GM20000 (cell line): ENCODE measurements around the gene CACNA2D1.

Experiments used
- DNase-seq: peaks from one replicate; pipeline ENCODE4 v3.0.0; 2012; ENCODE audit warnings: low spot score
- TF ChIP-seq, protein P1 (sequence below): IDR thresholded peaks from 2 replicates; pipeline ENCODE4 v1.5.1; 2012; ENCODE audit warnings: mild to moderate bottlenecking, control low read depth; ENCODE audit errors: extremely low read depth, missing control alignments

CACNA2D1 gene

GRCh38 chr7:81903115-81903514 lies 540.5 kb downstream of the CACNA2D1 start:
- TF ChIP-seq, protein P1, sequence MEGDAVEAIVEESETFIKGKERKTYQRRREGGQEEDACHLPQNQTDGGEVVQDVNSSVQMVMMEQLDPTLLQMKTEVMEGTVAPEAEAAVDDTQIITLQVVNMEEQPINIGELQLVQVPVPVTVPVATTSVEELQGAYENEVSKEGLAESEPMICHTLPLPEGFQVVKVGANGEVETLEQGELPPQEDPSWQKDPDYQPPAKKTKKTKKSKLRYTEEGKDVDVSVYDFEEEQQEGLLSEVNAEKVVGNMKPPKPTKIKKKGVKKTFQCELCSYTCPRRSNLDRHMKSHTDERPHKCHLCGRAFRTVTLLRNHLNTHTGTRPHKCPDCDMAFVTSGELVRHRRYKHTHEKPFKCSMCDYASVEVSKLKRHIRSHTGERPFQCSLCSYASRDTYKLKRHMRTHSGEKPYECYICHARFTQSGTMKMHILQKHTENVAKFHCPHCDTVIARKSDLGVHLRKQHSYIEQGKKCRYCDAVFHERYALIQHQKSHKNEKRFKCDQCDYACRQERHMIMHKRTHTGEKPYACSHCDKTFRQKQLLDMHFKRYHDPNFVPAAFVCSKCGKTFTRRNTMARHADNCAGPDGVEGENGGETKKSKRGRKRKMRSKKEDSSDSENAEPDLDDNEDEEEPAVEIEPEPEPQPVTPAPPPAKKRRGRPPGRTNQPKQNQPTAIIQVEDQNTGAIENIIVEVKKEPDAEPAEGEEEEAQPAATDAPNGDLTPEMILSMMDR: no peak
- DNase-seq: no peak

- DNase-seq: no peak
- TF ChIP-seq, protein P1: no peak
Measured at GRCh38 chr7:81902536-81902935, 541.0 kb downstream of the CACNA2D1 start.
